Measurements from ENCODE around the gene AMY1C.
"Not testable (repeated sequence)": the region's sequence is repeated elsewhere in the genome, so short reads cannot be mapped to it uniquely, and the experiment has no call there.

AMY1C gene

DNA sequence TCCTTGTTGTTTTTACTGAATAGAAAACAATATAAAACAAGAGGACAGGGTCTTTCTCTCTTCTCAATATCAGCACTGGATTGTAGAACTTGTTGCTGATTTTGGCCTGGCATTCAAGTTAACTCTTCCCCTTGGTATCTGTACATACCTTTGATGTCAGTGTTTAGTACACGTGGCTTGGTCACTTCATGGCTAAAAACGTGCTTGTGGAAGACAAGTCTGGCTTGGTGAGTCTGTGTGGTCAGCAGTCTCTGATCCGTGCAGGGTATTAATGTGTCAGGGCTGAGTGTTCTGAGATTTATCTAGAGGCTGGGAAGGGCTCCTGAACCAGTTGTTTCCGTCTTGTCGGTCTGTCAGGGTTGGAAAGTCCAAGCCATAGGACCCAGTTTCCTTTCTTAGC is at the start of gene AMY1C:
Gene AMY1C (plus strand): TSS at position 301 of the 400 bp plus-strand sequence. CDS start 572 bp downstream, outside the sequence.
- DNase-seq = not testable (repeated sequence)

DNA sequence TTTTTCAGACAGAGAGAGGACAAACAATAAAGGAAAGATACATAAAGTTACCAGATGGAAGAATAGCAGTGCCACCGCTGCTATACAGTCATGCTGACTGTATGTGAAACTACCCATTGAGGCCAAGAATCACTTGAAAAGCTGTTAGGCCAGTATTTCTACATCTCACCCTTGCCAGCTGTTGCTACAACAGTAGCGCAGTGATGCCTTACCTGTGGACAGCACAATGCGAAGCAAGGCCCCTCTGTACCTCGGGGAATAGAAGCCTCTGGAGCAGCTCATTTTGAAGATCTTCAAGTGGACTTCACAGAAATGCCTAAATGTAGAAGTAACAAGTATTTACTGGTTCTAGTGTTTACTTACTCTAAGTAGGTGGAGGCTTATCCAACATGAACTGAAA is 49.0 kb upstream of the AMY1C start:
- DNase-seq = not testable (repeated sequence)

DNA sequence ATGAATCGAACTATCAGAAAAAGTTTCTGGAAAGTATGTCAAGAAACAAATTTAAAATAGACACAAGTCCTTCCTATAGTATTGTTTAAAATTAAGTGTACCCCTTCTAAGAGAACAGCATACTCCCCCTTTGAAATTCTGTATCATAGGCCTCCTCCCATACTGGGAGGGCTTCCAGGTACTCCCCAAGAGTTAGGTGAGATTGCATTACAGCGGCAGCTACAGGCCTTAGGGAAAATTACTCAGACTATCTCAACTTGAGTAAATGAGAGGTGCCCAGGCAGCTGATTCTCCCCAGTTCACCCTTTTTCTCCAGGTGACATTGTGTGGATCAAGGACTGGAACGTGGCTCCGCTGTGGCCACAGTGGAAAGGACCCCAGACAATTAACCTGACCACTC is 48.4 kb upstream of the AMY1C start:
- not testable (repeated sequence) for DNase-seq

DNA sequence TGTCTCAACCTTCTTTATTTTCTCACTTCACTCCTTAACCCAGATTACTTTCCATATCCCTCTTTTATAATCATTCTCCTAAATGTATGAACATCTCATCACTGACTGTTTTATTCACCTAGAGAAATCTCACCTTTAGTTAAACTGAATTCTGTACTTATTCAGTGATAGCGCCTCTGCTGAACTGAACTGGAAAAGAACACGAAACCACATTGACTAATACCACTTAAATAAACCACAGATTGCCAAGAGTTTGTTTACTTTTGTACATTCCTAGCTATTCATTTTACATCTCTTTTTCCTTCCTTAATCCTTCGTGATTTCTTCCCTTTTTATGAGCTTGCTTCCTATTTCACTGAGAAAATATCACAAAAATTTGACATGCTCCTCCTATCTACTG is 42.0 kb upstream of the AMY1C start:
- DNase-seq = not testable (repeated sequence)

DNA sequence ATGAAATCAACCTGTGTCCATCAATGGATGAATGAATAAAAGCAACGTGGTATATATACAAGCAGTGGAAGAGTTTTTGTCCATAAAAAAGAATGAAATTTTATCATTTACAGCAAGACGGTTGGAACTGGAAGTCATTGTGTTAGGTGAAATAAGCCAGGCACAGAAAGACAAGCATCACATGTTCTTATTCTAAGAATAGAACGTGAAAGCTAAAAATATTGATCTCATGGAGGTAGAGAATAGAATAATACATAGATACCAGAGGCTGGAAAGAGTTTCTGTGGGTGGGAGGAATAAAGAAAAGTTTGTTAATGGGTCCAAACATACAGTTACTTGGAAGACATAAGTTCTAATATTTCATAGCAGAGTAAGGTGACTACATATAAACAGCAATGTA is 39.3 kb upstream of the AMY1C start:
- DNase-seq = not testable (repeated sequence)

DNA sequence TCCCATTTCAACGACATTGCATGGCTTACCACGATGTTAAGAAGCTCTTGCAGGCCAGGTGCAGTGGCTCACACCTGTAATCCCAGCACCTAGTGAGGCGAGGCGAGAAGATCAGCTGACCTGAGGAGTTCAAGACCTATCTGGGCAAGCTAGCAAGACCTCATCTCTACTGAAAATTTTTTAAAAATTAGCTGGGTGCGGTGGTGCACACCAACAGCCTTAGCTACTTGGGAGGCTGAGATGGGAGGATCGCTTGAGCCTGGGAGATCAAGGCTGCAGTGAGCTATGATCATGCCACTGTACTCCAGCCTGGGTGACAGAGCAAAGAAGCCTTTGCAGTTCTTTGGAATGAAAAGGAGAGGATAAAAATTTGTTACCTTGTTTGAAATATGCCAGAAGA is 32.3 kb upstream of the AMY1C start:
- DNase-seq = not testable (repeated sequence)

DNA sequence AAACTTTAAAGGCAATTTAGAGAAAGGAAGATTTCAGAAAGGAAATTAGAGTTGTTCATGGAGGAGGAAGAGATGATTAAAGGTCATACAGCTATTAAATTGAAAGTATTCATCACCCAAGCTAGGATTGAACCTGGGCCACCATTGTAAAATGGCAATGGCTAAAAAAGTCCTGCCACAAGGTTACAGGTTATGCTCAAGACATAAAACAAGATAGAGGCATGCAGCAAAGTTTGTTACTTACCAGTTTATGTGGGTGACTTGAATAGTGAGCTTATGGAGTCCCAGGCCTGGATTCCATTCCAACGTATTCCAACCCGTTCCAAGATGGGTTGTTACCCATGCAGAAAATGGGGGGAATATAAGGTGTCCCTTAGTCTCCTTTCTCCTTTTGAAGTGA is 28.2 kb upstream of the AMY1C start:
- not testable (repeated sequence) for DNase-seq

DNA sequence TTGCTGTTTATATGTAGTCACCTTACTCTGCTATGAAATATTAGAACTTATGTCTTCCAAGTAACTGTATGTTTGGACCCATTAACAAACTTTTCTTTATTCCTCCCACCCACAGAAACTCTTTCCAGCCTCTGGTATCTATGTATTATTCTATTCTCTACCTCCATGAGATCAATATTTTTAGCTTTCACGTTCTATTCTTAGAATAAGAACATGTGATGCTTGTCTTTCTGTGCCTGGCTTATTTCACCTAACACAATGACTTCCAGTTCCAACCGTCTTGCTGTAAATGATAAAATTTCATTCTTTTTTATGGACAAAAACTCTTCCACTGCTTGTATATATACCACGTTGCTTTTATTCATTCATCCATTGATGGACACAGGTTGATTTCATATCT is 14.4 kb upstream of the AMY1C start:
- not testable (repeated sequence) for DNase-seq

DNA sequence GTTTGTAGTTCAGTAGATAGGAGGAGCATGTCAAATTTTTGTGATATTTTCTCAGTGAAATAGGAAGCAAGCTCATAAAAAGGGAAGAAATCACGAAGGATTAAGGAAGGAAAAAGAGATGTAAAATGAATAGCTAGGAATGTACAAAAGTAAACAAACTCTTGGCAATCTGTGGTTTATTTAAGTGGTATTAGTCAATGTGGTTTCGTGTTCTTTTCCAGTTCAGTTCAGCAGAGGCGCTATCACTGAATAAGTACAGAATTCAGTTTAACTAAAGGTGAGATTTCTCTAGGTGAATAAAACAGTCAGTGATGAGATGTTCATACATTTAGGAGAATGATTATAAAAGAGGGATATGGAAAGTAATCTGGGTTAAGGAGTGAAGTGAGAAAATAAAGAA is 11.7 kb upstream of the AMY1C start:
- DNase-seq = not testable (repeated sequence)

DNA sequence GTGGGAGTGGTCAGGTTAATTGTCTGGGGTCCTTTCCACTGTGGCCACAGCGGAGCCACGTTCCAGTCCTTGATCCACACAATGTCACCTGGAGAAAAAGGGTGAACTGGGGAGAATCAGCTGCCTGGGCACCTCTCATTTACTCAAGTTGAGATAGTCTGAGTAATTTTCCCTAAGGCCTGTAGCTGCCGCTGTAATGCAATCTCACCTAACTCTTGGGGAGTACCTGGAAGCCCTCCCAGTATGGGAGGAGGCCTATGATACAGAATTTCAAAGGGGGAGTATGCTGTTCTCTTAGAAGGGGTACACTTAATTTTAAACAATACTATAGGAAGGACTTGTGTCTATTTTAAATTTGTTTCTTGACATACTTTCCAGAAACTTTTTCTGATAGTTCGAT is 5.2 kb upstream of the AMY1C start:
- not testable (repeated sequence) for DNase-seq

DNA sequence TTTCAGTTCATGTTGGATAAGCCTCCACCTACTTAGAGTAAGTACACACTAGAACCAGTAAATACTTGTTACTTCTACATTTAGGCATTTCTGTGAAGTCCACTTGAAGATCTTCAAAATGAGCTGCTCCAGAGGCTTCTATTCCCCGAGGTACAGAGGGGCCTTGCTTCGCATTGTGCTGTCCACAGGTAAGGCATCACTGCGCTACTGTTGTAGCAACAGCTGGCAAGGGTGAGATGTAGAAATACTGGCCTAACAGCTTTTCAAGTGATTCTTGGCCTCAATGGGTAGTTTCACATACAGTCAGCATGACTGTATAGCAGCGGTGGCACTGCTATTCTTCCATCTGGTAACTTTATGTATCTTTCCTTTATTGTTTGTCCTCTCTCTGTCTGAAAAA is 4.7 kb upstream of the AMY1C start:
- DNase-seq = not testable (repeated sequence)

DNA sequence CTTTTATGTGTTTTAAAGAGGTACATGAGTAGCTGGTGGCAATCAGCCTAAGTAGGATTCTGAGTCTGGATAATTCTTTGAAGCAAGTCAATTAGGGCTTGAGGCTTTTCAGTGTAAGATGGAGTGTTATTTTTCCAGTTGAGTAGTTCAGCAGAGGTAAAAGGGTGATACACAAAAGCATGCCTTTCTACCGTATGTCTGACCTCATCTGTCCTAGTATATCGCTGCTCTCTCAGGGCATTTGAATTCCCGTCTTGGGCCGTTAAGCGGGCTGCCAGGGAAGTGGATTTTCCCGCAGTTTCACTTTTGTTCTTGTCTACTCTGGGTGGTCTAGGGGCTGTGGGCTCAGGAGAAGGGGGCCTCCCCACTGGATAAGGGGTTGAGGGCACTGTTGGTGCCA is 1.4 kb upstream of the AMY1C start:
- DNase-seq = not testable (repeated sequence)

DNA sequence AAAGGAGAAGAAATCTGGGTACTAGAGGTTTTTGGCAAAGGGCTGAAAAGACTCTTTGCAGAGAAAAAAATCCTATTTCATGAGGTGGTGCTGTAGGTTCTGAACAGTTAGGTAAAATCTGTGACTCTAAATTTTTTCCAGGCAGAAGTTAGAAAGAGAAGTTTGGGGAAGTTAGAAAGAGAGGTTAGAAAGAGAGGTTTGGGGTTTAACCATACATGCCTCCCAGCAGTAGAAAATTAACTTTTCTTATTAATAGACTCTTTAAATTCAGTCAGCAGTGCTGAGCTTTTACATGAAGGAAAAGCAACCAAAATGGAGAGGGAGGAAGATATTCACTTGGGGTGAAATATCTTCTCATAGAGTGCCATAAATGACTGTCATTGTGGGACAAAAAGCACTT is 12.2 kb downstream of the AMY1C start:
- DNase-seq = no peak

DNA sequence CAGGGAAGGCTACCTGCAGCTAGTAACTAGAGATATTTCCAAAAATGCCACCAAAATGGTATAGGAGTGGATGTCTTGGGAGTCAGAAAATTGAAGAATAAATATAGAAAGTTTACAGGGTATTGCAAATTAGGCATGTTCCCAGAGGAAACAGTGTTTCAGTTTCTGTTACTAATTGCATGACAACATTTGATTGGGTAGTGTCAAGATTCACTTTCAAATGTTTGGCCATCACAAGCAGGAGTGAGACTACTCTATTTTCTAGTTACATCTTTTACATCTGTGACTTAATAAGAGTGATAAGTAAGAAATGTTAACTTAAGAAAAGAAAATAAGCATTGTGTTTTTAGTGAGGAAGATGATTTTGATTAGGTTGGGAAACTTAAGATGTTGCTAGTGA is 30.2 kb downstream of the AMY1C start:
- no peak for DNase-seq

DNA sequence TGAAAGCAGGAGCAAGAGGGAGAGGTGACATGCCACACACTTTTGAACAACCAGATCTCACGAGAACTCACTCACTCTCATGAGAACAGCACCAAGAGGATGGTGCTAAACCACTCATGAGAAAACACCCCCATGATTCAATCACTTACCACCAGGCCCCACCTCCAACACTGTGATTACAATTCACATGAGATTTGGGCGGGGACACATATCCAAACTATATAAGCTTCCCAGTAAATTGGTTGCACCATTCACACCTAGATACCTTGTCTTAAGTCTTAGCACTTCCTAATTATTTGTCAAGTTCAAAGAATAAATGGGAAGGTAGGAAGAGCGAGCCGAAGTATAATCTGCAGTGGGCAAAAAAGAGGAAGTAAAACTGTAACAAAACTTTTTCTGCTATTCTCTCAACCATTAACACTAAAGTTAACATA is 34.3 kb downstream of the AMY1C start:
- DNase-seq = no peak

DNA sequence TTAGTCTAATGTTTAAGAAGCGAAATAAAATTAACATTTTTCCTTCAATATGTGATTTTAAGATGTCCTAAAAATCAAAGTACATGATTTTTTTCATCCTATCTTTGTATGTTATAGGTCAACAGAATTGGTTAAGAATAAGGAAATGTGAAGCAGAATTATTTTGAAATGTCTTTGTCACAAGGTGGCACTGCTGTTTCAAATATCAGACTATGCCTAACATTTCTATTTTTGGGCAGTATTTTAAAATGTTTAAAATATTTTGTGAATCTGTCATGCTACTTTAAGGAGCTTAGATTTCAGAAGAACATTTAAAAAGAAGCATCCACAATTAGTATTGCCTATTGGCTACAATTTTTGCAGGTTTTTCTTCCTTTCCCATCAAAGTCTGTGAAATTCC is 38.7 kb downstream of the AMY1C start:
- DNase-seq = peak; percentile 10

DNA sequence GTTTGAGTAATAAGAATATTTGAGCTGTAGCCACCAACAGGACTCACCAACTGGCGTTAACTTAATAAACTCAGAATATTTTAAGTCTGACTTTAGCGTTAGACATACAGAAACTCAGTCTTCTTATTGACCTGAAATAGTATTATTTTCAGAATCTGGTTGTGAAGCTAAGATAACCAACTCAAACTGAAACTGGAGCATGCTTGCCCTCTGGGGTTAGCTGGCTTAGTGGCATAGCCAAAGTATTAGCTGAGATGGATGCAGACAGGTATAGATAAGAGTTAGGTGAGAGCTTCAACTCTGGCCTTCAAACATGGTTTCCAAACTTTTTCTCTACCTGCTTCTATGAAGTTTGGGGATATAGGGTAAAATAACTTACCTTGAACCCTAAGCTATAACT is 40.5 kb downstream of the AMY1C start:
- no peak for DNase-seq
